GM18511 (cell line): ENCODE data around the gene WDFY2.

Experiments
- ATAC-seq: cut with Tn5 transposase; IDR thresholded peaks from one replicate; pipeline ENCODE4 v1.9.1; 2021; ENCODE audit warnings: mild to moderate bottlenecking, moderate library complexity; ENCODE audit not compliant: unreplicated experiment

WDFY2 gene

DNA sequence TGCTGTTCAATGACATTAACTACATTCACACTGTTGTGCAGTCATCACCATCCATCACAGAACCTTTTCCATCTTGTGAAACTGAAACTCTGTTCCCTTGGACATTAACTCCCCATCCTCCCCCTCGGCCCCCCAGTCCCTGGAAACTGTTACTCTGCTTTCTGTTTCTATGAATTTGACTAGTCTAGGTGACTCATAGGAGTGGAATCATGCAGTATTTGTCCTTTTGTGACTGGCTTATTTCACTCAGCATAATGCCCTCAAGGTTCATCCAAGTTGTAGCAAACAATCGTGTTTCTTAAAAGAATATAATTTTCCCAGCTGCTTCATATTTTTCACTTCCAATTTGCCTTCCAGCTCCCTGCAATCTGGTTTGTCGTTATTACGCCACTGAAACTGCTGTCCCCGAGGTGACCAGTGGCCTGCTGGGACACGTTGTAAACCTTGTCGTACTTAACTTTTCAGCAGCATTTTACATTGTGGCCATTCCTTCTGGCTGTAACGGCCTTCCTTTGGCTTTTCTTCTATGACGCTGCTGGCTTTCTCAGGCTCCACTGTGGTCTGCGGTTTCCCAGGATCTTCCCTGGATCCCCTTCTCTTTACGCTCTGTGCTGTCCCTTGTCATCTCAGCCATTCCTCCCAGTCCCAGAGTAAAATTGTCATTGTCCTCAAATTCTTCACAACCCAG, 145.7 kb downstream of the WDFY2 start:
- no peak for ATAC-seq

DNA sequence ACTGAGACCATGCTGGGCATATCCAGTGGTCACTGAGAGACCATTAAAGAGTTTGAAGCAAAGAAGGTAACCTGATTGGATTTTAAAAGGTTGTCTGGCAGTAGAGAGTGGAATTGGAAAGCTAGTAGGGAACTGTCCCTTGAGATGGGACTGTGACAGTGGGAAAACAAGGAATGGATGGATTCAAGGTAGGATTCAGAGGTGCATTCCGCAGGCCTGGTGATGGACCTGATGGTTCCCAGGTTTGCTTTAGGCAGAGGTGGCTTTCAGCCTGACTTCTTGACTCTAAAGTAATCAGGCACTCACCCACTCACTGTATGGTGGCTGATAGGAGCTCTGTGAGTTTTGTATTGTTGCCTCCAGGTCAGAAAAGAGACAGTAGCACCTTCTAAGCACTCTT, 146.7 kb downstream of the WDFY2 start:
- no peak for ATAC-seq

DNA sequence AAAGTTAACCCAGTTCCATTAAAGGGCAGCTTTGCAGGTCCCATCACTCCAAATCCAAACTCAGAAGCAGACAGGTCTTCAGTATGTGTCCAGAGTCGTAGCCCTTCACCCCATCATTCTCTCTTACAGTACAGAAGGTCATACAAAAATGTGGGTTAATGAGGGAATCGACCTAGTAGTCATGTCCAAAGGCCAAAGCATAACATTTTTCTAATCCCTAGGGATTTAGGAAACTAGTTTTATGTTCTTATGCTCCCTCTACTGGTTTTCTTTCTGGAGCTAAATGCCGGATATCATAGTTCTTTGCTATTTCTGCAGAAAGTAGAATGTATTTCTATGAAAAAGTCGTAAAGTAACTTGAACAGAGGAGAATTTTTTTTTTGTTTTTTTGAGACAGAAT, 147.5 kb downstream of the WDFY2 start:
- no peak for ATAC-seq

DNA sequence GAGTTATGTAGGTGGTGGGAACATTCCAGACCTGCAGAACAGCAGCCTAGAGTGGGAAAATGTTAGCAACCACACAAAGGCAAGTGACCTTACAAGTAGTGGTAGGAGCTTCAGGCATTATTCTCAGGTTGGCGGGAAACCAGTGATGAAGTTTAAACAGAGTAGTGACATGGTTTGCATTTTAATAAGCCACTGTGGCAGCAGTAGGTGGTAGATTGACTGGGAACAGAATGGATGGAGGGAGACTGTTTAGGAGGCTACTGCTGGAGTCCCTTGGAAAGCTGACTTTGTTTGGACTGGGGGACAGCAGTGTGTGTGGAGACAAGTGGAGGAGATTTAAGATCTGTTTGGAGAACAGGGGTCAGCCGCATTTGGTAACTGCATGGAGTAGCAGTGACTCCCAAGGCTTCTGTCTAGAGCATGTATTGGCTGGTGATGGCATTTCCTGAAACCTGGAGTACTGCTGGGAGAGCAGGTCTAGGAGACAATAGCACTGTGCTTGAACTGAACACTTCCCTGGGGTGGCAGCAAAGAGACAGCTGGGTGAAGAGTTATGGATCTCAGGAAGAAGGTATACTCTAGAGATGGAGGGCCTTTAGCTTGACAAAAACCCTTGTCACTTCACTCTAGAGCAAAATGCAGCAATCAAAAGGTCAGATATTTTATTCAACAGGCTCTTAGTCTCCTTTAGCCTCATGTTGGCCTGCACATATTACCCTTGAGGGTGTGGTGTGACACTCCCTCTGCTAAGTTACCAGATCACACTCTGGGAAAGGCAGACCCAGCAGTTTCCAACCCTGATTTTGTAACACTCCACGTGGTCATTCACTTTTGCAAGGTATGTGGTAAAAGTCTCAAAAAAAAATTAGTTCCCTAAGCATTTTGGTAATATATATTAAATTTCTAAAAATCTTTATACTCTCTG, 149.4 kb downstream of the WDFY2 start:
- no peak for ATAC-seq

DNA sequence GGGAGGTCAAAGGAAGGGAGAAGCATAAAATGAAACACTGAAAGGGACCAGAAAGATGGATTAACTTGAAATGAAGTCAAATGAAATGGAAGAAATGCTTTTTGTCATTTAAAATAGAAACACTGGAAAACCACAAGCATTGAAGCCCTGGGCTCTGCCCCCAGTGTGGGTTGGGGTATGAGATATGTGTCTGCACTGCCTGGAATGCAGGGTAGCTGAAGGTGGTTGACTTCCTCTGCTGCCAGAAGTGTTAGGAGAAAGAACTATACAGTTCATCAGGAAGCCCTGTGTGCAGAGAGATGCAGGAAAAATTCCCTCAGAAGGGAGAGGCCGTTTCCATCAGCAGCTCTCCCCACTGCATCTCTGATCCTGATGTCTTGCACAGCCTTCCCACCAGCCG, 150.5 kb downstream of the WDFY2 start:
- no peak for ATAC-seq

DNA sequence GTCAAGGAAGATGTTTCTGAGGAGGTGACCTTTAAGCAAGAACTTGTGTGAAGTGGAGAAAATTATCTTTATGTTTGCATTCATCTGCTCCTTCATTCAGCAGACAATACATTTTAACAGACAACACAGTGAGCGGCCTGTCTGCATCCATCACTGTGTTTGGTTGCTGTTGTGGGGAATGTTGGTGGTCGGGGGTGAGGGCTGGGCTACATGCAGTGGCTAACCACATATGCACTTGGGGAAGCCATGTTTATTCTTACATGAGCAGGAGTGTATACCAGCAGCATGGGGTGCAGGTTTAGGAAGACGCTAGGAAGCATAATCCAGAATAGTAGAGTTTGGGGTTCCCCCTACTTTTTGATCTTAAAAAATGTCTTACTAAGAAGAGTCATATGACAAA, 153.3 kb downstream of the WDFY2 start:
- no peak for ATAC-seq

DNA sequence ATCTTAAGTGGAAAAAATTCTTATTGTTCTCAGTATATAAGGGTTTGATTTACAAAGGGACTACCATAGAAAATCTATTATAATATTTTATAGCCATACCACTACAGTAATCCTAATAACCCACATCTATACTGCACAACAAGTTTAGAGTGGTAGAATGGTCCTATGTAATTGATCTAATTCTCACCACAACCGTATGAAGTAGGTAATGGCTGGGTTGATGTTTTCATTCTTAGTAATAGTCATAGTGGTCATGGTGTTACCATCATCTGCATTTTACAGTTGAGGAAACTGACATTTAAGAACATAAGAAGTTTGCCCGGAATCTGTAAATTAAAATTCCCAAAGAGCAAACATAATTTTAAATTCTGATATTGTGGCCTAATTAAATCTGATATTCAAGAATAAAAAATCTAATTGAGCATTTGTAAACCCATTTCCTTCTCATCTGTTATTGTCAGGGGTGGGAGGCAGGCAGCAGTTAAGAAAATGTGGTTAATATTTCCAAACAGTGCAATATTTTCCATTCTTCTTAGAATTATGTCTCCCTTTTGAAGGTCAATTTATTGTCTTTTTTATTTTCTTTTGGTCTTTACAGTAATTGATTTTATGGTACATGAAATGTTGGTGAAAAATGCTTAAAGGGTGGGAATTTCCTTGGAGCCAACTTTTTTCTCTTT, 154.1 kb downstream of the WDFY2 start:
- no peak for ATAC-seq

DNA sequence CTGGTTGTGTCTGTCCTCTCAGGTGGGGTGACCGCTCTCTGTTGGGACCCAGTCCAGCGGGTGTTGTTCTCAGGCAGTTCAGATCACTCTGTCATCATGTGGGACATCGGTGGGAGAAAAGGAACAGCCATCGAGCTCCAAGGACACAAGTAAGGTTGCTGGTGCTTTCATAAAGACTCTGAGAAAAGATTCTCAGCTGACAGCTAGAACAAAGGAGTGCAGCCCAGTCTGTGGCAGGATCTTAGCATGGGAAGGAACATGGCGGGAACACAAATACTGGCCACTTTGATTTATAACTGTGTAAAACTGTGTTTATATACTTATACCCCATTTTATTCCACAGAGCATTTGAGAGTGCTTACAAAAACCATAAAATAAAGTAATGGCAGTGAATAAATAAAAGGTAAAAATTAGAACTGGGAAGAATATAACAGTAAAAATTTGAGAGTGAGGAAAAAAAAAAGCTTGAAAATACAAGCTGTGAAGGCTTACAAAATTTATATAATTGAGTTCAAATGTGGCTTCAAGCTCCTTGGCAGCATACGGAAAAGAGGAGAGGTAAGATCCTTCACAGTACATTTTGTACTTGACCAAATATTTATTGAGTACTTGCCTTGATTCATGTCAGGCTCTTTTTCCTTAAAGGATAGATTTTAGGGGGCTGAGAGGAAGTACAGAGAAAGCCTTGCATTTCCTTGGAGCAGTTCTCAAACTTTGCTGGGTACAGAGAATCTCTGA, 154.9 kb downstream of the WDFY2 start:
- no peak for ATAC-seq

DNA sequence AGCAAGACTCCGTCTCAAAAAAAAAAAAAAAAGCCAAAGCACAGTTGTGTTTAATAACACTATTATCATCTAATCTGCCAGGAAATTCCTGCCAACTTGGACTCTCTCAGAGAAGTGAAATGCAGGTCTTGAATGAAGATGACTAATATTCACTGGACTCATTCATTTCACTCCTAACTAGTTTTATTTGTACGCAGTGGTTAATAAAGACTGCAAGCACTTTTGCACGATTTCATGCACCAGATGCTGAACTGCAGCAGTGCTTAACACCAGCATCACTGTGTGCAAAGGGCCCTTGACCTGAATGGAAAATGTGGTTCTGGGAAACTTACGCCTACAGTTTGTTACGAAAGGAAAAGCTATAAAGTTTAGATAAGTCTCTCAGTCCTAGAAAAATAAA, 156.4 kb downstream of the WDFY2 start:
- no peak for ATAC-seq

DNA sequence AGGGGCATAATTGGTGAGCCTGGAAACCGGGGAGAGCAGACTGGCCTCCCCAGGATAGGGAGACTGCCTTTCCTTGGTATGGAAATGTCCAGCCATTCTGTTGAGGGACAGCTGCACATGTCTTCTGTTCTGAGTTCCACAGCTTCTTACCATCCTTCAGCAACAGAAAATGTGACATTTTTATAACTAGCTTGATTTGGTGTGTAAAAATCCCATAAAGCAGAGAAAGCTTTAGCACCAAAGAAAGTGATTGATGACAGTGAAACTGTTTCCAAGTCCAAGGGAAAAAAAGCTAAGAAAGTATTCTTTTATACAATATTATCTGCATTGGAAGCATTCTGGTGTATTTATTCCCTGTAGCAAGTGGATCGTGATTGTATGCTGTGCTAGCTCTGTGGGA, 157.8 kb downstream of the WDFY2 start:
- no peak for ATAC-seq

DNA sequence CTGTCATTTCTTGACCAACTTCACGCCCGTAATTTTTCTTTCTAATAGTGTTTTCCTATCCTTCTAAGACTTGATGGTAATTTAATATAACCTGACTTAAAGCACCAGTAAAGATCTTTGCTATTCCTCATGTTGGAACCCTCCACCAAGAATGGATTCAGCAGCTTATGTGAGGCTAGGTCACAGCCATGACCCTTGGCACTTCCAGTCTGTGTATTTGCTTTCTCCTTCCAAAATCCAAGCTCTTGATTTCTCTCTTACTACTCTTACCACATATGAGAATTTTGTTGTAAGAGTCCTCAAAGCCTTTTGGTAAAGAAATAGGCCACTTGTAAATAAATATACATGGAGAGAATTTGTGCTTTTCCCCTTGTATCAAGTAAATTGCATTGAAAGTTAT, 158.3 kb downstream of the WDFY2 start:
- no peak for ATAC-seq

DNA sequence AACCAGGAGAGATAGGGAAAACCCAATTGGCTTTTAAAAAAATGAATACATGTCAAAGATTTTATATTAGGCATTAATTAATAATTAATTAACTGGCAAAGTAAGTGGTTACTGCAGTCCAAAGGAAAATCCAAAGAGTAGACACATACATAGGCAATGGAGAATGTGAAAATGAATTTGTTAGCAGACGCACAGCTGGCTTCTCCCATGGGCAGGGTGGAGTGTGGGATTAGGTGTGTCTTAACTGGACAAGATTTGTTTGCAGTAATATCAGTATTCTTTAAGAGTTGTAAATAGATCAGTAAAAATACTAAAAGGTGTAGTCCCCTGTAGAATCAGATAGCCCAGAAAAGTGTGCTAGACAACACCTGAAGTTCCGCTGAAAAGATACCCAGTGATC, 161.0 kb downstream of the WDFY2 start:
- ATAC-seq = no peak

DNA sequence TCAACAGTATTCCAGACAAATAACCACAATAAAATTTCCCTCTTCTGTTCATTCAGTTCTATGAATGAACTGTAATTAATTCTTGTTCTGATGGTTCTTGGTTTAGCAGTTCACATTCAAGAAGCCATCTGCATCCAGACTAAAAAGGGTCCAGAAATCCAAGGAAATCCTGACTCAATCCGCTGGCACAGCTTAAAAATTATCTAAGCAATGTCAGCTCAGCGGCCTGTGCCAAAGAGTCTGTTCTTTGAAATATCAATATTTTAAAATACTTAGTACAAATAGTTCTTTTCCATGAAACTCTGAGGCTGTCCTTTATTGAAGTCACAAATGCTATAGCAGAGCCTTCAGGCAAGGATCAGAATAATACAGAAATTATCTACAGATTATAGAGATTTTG, 162.5 kb downstream of the WDFY2 start:
- no peak for ATAC-seq

DNA sequence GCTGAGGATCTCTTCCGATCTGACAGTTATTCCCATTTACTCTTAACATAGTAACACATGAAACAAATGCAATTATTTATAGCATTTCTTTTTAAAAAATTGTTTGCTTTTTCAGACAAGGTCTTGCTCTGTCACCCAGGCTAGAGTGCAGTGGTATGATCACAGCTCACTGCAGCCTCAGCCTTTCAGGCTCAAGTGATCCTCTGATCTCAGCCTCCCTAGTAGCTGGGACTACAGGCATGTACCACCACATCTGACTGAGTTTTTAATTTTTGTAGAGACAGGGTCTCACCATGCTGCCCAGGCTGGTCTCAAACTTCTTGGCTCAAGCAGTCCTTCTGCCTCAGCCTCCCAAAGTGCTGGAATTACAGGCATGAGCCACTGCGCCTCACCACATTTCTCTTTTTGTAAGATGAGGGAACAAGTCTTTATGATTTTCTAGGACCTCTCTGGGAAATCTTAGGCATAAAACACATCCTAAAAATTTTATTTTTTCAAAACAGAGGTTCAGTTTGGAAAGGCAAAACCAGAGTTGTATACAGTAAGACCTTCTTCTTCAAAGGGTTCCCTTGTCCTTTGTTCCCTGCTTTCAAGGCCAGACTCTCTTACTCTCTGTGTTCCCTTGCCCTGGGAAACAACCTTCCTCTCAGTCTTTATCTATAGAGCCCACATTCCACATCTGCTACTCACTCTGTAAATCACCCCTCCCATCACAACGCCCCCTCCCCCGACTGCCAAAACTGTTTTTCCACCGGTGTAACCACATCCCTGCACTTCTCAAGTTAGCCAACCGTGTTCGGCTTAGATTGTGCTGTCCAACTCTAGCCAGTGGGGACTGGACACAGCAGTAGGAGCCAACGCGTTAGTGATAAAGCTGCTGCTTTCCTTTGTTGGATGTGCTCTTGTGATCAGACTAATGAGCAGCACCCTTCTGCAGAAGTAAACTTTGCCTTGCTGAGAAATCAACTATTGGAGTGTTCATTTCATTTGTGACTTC, 163.5 kb downstream of the WDFY2 start:
- no peak for ATAC-seq

DNA sequence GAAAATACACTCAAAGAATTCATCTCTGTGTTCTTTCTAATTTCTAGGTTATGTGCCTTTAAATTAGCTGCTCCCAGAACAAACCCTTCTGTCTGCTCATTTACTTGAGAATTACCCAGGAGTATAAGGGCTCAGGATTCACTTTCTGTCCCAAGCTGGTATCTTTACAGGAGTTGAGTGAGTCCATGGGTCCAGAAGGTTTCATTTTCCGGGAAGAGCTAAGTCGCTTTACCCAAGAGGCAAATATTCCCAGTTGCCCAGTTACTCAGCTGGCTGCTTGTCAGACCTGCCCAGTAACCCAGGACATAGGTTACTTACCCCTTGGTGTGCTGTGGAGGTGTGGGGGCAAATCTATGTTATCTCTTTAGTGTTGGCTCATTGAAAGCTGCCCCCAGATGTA, 172.4 kb downstream of the WDFY2 start:
- ATAC-seq = no peak

DNA sequence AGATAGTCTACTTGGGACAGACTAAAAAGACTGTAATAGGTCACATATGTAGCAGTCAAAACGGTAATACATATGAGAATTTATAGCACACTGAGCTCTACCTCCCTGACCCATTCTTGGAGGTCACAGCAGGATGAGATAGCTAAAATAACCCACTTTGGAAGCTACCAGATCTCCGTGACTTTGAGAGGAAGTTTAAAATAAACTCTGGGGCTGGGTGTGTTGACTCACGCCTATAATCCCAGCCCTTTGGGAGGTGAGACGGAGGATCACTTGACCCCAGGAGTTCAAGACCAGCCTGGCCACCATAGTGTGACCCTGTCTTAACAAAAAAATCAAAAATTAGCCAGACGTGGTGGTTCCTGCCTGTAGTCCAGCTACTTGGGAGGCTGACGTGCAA, 174.4 kb downstream of the WDFY2 start:
- ATAC-seq = no peak

DNA sequence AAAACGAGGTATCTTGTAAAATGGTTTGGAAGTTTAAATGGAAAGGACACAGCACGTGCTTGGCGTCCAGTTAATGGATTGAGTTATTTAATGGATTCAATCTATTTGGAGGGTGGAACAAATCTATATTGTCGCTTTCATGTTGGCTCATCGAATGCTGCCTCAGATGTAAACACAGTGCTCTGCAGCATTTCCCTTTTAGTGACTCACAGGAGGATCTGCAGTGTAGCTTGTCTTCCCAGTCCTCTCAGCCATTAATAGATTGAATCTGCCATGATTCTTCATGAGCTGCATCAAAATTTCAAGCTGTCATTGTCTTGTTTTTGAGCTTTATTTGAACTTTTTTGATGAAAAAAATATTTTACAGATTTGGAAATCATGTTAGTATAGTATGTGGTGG, 175.0 kb downstream of the WDFY2 start:
- no peak for ATAC-seq

DNA sequence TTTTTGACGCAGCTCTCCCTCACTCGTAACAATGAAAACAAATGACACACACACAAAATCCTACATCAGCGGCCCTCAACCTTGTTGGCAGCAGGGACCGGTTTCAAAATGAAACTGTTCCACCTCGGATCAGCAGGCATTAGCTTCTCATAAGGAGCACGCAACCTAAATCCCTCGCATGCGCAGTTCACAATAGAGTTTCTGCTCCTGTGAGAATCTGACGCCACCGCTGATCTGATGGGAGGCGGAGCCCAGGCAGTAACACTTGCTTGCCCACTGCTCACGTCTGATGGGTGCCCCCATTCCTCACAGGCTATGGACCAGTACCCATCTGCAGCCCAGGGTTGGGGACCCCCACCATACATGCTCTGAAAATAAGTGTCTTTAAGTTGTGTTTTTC, 176.3 kb downstream of the WDFY2 start:
- ATAC-seq = no peak

DNA sequence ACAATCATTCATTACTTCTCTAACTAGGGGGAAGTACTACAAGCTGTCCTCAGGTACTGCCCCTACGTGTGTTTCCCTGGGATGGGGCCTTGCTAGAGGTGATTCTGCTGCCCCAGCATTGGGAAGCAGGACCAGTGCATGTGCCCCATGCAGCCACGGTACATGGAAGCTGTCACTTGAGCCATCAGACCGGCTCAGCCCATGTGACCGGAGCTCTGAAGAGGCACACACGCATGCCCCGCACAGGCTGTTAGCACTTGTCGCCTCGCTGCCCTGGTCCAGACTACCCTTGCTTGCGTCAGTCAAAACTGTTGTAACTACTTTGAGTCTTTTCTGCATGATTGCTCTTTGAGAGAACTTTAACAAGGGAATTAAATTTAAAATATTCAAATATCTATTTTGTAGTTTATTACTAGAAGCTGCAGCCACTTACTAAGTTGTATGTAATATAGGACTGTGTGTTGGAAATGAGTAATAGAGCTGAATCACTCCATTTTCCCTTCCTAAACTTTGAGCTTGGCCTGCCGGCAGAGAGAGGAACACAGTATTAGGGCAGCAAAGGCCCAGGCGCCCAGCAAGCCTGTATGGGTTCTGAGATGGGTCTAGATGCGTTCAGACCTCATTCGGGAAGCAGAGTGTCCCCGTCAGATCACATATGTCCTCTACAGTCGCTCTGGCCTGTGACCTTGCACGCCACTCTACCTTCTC, 177.5 kb downstream of the WDFY2 start:
- no peak for ATAC-seq
